ENCODE results near the gene TTC7B.

The TTC7B gene

DNA sequence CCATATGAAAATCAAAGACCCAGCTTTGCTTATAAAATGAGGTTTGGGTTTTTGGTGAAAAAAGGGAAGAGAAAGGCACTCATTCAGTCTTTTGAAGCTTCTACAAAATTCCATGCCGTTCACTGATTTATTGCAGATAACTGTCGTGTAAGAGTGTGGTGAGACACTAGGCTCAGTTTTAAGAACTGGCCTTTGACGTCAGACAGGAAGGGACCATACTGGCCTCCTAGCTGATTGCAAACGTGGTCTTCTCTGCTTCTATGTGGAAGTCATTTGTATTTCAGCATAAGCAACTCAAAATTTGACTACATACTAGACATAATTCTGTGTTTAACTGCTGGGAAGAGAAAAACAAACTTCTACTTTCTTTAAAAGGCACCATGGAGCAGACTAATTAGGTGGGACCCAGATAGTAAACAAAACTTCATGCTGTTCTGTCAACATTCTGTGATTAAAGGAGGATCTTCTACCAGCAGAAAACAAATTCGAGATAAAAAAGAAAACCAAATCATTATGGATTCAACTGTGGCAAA is 168.7 kb downstream of the TTC7B start:
- no peak for DNase-seq (ENCODE audit: low spot score)

DNA sequence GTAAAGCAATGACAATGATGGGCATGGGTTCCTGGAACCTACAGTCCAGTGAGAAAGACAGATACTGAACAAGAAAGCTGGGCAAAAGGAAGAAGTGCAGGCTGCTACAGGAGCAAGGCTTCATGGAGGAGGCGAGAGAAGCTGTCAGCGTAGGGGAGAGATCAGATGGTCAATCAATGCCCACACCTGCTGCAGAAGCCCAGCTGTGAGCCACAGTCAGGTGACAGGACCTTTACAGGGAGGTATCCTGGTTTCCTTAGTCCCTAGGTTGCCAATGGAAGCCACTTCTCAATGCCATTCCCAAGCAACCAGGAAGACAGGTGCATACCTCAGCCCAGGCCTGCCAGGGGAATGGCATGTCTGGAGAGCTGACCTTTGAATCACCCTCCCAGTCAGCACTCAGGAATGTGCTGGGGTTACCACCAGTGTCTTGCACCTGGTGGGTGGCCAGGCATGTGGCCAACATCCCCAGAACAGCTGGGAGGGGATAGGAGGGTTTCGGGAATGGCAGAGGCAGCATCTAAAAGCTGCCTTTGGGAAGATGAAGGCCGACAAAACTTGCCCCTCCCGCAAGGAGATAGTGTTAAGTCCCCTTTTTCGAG is 170.3 kb downstream of the TTC7B start:
- DNase-seq (ENCODE audit: low spot score) = no peak

DNA sequence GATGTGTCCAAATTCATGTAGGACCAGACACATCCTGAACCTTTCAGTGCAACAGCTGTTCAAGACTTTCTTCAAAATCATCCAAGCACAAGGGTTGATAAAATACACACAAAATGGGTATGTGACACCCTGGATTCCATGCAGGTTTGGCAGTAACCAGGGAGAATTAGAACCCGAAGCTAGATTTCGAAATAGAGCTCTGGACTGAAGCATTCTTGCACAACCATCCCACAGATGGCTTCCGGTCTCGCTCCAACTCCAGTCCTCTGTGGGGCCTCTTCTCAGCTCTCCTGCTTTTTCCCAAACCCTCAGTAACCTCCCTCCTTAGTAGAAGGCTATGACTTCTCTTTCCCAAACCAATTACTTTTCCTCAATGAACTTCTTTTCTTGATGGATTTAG is 171.3 kb downstream of the TTC7B start:
- no peak for DNase-seq (ENCODE audit: low spot score)

DNA sequence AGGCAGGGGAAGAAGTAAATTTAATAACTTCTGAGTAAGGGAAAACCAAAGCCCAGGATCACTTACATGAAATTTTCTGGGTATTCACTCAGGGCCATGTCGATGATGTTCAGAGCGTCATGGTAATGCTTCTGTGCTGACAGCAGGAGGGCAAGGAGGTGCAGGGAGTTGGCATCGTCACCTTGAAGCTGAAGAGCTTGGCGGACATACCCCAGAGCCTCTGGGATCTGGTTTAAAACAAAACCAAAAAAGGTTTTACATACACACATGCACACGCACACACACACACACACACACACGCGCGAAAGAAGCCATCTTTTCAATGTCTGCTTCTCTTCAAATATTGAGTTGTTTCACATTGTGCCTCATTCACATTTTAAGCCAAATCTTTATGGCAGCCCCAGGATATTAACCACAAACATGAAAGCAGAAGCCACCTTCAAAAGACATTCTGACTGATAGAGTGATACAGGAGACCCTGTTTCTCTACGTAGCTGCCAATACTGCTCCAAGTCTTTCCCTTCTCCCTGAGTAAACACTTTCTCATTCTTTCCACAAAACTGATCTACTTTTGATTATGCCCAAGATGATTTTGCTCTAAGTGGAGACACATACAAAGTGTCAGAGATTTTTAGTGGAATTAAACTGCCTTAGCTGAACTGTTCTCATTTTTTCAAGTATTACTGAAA is 172.1 kb downstream of the TTC7B start:
- no peak for DNase-seq (ENCODE audit: low spot score)

DNA sequence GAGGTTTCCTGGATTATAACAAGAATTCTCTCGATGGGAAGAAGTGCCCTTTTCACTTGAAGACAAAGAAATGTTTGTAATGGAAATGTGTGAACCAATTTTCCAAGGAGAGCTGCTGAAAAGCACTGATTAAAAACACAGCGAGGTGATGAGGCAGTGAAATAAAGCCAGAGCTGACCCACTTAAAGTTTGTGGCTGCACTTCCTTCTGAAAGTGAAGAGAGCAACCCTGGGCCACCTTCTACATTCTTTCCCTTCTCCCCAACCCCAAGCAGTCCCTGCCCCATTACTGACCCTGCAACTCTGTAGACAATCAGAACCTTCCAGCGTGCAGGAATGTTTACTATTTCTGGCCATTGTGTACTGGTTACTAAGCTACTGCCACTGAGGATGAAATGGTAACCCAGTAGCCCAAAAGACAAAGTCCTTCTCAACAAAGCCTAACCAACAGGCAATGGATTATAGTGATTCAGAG is 173.9 kb downstream of the TTC7B start:
- no peak for DNase-seq (ENCODE audit: low spot score)

DNA sequence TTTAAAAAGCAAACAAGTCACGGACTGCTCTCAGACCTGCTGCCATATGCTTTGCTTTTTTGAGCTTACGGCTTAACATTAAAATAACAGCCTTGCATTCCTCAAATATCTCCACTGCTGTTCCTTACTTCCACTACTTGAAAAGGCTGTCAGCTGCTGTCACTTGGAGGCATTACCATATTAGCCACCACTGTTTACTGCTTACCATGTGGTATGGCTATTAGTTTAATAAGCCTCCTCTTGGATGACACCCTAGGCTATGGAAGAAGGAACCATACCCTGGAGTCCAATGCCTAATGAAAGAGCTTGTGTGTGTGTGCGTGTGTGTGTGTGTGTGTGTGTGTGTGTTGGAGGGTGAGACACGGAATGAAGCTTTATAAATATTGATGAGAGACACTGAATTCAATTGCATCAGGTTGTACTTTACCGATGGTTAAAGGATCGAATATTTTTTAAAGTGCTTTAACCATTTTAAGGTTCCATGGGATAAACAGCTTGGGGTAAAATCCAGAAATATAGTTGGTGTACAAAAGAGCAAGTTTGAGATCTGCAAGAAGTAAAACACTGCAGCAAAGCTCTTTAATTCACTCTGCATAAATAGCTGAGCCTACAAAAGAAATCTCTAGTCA is 174.5 kb downstream of the TTC7B start:
- no peak for DNase-seq (ENCODE audit: low spot score)

DNA sequence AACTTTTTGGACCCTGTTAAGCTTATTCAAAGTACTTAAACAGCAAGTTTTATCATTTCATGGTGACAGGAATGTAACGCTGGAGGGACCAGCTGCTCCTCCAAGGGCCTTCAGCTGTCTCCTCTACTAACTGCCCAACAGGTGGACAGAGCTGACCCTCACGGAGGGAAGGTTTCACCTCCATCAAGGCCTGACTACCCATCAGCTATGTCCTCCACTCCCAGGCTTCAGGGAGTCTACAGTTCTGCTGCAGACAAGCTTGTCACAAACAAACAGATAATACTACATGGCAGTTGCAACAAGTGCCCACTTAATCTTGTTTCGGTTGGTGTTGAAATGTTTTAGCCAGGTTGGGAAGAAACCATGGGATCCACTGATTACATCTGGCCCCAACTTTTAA is 175.1 kb downstream of the TTC7B start:
- no peak for DNase-seq (ENCODE audit: low spot score)

DNA sequence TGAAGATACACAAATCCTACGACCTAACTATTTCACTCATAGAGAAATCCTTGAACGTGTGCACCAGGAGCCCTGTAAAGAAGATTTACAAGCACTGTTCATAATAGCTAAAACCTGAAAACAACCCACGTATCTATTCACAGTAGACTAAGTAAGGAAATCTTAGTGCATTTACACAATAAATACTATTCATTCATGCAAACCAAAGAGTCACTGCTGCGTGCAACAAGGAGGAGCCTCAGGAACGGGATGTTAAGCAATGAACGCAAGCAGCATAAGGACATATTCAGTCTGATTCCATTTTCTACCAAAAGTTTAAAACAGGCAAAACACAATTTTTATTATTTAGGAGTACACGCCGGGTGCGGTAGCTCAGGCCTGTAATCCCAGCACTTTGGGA is 176.6 kb downstream of the TTC7B start:
- no peak for DNase-seq (ENCODE audit: low spot score)

DNA sequence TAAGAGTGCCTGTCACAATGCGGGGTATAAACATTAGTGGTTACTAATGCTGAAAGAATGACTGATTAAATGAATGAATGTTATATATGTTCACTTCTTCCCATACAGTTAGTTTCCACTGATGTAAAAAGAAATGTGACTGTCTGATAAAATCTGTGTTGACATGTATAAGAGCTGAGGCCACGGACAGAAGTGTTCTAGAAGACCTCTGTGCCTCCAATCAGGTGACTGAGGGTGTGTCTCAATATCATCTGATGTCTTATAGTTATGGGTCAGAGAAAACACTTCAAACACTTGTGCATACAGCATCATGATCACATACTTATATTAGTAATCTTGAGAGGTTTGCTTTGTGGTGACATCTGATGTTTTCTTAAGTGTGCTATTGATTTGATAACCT is 183.4 kb downstream of the TTC7B start:
- DNase-seq (ENCODE audit: low spot score) = no peak

DNA sequence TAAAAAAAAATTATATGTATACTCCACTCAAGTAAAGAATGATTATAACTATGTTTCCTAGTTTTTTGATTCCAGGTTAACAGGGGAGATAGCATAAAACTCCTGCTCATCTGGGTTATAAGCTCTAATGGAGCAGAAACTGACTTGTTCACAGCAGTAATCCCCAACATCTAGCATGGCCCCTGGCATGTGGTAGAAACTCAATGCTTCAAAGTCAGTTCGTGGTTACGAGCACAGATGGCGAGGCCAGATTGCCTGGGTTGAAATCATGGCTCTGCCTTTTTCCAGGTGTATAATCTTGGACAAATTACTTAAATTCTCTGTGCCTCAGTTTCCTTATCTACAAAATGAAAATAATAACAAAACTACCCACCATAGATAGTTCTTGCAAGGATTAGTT is 183.8 kb downstream of the TTC7B start:
- no peak for DNase-seq (ENCODE audit: low spot score)

DNA sequence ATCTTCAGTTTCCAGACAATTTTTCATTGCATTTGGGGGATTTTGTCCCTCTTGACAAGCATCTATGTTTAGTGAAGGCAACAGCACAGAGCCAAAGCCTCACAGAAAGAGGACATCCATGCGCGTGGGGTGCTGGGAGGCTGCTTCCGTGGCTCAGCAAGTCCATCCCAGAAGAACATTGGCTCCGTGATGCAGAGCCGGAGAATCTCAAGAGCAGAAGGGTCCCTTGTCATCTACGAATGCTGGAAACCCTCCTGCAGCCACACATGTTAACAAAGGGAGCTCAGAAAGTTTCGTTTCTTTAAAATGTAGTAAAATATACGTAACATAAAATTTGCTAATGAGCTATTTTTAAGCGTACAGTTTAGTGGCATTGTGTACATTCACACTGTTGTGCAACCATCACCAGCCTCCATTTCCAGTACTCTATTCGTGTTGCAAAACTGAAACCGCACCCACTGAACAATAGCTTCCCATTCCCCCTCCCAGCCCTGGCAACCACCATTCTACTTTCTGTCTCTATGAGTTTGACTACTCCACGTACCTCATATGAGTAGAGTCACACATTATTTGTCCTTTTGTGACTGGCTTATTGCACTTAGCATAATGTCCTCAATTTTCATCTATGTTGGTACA is 185.9 kb downstream of the TTC7B start:
- DNase-seq (ENCODE audit: low spot score) = no peak

DNA sequence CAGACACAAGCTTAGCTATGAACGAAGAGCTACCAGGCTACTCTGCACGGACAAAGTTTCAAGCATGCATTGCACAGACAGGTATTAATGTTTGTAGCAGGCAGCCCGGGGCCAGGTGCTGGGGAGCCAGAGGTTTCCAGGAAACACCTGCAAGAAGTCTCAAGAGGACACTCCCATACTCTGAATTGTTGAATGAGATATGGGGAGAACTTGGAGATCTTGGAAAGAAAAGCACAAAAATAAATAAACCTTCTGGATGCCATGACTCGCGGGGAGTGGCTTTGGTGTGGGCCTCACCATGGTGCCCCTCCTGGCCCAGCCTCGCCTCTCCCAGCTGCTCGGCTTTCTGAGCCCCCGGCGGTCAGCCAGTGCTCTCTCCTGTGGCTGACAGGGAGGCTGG is 186.8 kb downstream of the TTC7B start:
- no peak for DNase-seq (ENCODE audit: low spot score)

DNA sequence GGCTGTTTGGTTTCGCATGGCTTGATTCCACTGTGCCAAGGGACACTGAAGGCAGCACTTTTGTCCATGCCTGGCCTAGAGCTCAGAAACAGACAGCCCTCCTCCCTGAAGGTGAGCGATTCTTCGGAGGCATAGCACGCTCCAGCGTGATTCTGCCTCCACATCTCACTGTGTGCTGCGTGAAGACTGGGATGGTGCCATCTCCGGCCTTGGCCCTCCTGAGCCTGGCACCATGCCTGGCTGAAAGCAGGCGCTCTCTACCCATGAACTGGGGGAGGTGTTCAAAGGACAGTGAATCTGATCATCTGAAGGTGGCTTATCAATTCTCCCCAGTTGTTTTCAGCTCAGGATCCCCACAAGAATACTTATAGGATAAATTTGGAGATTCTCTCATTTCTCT is 187.4 kb downstream of the TTC7B start:
- no peak for DNase-seq (ENCODE audit: low spot score)

DNA sequence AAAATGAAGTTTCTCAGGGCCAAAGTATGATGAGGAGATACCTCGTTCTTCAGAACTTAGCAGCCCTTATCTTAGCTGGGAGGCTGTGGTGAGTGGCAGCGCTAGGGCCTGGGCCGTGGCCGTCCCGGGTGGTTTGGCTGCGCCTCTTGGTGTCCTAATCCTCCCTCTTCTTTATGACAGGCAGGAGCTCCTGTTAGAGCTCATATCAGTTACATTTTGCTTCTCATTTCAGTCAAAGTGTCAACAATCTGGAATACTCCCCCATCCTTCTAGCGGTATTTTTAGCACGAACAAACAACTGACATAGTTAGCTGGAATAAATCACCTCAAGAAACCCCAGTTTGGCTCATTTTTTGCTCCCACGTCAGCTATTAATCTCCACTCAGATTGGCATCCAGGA is 188.8 kb downstream of the TTC7B start:
- no peak for DNase-seq (ENCODE audit: low spot score)

DNA sequence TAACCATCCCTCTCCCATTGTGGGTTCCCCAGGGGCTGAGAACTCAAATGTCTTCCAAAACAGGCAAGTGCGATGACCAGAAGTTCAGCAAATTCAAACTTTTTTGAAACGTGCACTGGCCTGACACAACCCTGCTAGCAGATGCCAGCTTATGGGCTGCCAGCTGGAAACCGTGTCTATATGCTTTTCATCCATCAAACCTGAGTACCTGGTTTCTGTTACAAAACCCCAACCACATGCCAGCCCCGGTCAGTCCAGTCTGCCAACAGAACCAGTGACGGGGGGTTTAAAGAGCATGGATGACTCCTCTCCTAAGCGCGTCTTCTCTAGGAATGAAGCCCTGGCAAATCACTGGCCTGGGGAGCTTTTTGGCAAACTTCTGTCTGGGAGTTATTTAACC is 189.7 kb downstream of the TTC7B start:
- no peak for DNase-seq (ENCODE audit: low spot score)

DNA sequence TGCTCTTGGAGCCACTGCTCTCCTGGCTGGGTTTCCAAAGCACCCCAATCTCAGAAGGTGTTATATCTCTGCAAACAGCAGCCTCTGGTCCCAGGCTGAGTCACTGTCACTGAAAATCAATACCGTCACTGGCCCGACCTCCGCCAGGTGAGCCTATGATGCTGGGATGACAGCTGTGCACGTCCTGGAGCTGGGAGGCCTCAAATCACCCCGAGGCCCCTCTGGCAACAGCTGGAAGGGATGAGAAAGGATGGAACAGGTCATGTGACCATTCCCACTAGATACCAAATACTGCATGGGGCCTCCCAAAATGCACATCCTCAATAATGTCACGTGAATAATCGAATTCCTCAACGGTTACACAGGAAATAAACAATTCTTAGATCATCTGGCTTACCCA is 190.8 kb downstream of the TTC7B start:
- no peak for DNase-seq (ENCODE audit: low spot score)

DNA sequence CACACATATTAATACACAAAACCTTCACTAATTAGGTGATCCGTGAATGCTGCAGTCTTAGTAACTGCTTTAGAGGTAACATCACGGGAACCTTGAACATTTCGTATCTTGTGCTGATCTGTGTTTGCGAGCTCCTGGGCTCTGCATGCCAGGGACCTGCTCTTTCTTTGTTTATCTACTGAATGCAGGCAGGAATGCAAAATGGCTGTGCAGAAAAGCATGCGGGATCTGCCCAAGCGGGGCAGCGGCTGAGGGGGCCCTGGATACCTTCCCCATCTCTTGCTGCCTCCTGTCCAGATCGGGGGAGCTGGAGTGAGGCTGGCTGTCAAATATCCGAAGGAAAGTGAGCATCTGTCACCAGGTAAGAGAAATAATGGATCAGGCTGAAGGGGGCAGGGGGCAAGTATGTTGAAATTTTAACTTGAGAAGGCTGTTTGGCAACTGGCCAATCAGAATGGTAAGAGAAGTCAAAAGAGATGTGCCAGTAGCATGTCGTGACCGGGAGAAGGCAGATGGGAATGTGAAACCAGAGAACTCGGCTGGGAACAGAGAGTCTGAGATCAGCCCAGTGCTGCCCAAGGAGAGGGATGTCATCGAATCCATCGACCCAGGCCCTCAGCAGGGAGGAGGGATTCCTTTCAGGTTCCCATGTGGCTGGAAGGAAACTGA is 191.4 kb downstream of the TTC7B start:
- no peak for DNase-seq (ENCODE audit: low spot score)

DNA sequence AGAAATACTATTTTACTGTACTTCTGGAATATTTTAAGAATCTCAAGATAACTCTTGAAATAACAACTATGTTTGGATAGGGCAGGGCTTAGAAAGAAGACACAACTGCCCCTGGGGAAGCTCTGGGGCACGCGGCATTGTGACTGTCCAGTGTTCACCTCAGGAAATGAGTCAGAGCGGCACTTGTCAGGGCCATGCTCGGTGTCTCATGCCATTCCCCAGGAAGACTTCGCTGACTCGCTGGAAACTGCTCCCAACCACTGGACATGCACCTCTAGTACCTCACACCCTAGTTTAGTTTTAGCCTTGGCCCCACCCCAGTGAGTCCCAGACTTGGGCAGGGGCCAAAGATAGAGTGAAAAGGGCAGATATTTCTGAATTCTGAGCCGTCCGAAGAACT is 192.0 kb downstream of the TTC7B start:
- no peak for DNase-seq (ENCODE audit: low spot score)

DNA sequence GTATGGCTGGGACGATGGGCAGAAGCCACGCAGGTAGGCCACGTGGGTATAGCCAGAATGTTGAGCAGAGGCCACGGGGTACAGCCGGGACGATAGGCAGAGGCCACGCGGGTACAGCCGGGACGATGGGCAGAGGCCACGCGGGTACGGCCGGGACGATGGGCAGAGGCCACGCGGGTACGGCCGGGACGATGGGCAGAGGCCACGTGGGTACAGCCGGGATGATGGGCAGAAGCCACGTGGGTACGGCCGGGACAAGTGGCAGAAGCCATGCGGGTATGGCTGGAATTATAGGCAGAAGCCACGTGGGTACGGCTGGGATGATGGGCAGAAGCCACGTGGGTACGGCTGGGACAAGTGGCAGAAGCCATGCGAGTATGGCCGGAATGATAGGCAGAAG is 195.0 kb downstream of the TTC7B start:
- no peak for DNase-seq (ENCODE audit: low spot score)

DNA sequence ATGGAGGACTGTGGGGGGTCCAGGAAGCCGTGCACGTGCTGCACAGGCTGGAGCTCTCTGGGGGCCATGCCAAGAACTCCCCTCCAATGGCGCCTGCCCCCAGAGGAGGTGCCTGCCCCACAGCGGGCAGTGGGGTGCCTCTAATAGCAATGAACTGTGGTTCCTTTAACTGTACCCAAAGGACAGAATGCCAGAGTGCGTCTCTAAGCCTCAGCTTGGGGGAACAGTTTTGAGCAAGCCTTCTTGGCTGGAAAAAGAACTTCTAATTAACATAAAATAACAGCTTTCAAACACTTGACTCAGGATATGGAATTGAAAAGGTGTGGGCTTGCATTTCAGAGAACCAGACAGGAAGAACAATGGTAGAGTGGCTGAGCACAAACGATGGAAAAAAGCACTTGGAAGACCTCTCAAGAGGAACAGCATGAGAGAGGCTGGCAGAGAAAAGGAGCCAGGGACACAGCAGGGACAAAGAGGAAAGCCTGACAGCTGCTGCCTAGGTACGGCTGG is 195.6 kb downstream of the TTC7B start:
- no peak for DNase-seq (ENCODE audit: low spot score)

DNA sequence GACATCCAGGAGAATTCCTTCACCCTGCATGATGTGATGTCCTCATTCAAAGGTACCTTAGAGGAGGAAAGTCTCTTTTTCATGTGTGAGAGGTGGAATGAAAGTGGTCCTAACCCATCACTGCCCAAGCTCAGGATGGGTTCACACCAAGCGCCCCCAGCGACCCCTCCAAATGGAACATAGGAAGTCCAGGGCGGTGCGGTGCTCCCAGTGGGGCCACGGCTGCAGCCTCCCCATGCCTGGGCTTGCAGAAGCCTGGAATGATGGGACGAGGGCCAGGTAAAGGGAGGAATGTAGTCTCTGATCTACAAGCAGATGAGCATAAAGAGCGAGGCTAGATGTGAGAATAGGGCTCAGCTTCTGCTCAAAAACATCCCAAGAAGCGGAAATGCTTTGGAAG is 196.3 kb downstream of the TTC7B start:
- no peak for DNase-seq (ENCODE audit: low spot score)

DNA sequence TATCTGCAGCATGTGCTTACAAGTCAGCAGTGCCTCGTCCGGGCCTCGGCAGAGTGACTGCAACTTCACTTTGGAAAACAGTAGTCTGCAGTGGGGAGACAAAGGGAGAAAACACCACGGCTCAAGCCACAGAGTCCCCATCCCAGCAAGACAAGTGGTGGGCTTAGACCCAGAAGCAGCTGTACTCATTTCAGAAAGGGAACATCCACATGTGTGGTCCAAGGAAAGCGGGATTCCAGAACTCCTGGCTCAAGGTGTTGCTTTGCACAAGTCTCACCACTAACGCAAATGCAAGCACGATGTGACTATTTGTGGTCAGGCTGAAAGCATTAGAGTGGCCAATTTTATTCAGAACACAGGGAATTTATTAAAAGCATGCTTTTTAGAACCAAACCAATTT is 198.3 kb downstream of the TTC7B start:
- DNase-seq (ENCODE audit: low spot score) = no peak
